ENCODE results near the gene RAB42.
"Not testable (repeated sequence)": the region's sequence is repeated elsewhere in the genome, so short reads cannot be mapped to it uniquely, and the experiment has no call there.

Gene RAB42

DNA sequence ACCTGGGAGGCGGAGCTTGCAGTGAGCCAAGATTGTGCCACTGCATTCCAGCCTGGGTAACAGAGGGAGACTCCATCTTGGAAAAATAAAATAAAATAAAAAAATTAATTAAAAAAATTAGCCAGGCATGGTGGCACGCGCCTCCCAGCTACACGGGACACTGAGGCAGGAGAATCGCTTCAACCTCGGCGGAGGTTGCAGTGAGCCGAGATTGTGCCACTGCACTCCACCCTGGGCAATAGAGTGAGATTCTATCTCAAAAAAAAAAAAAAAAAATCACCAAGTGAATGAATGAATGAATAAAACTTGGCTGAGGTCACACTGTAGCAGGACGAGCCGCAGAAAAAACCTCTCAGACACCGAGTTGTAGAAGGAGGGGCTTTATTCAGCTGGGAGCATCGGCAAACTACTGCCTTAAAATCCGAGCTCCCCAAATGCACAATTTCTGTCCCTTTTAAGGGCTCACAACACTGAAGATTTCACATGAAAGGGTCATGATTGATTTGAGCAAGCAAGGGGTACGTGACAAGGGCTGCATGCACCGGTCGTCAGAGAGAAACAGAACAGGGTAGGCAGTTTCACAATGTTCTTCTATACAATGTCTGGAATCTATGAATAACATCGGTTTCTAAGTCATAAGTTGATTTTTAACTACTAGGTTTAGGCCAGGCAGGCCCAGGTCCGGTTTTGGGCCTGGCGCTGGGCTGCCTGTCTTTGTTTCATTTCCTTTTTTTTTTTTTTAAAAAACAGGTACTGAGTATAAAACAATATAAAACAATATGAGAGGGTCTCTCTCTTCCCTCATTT, 5.3 kb upstream of the RAB42 start:
- not testable (repeated sequence) for DNase-seq

DNA sequence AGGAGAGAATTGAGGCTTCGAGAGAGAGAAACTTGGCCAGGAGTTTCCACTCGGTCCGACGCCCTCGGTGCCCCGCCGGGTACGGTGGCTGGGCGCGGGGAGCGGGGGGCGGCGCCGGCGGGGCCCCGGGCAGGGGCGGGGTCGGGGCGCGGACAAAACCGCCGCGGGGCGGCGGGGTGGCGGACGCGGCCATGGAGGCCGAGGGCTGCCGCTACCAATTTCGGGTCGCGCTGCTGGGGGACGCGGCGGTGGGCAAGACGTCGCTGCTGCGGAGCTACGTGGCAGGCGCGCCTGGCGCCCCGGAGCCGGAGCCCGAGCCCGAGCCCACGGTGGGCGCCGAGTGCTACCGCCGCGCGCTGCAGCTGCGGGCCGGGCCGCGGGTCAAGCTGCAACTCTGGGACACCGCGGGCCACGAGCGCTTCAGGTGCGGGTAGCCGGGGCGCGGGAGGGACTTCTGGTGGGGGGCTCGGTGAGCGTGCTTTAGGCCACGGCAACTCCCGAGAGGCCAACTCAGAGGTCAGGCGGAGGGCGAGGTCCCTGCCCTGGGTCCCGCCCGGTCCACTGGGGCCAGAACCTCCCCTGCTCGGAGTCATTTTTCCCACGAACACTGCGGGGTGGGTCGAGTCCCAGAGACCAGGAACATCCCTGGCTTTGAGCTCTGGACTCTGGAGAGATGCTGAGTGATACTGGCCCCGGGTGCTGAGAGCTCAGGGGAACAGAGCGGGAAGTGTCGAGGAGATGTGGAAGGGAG, 431 bp downstream of the RAB42 start:
- DNase-seq, result no peak

DNA sequence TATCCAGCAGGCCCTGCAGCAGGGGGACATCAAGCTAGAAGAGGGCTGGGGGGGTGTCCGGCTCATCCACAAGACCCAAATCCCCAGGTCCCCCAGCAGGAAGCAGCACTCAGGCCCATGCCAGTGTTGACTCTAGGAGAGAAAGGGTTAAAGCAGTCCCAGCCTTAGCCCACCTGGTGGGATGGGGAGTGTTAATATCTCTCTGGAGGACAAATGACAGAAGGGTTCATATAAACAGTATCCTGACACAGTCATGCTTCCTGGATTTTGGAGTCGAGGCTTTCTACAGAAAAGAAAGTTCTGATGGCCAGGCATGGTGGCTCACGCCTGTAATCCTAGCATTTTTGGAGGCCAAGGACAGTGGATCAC, 1.9 kb downstream of the RAB42 start:
- not testable (repeated sequence) for DNase-seq

DNA sequence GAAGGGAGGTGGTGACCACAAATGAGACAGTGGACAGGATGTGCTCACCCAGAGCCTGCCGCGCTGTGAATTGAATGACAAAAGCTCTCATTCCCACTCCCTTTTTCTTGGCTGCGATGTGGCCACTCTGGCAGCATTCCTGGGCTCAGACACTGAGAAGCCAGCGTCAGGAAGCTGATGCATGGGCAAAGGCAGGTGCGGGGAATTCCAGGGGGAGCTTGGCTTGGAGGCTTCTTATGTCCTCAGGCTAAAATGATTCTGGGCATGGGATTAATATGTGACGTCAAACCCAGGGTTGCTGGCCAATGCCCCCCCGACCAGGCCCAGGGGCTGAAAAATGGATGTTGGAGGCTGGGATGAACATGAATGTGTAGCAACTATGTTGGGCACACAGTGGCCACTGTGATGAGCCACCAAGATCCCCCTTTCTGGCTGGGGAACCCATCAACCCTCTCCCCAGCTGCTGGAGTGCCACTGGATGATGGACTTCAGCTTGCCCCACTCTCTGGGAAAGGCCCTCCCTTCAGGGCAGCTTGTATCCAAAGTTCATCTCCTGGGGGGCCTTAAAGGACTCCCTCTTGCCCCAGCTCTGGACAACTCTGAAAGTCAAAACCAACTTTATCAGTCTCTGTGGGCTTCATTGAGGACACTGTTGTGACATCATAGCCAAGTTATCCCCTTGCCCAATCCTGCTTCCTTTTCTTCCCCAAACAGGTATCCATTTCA, 2.8 kb downstream of the RAB42 start:
- DNase-seq, result not testable (repeated sequence)

DNA sequence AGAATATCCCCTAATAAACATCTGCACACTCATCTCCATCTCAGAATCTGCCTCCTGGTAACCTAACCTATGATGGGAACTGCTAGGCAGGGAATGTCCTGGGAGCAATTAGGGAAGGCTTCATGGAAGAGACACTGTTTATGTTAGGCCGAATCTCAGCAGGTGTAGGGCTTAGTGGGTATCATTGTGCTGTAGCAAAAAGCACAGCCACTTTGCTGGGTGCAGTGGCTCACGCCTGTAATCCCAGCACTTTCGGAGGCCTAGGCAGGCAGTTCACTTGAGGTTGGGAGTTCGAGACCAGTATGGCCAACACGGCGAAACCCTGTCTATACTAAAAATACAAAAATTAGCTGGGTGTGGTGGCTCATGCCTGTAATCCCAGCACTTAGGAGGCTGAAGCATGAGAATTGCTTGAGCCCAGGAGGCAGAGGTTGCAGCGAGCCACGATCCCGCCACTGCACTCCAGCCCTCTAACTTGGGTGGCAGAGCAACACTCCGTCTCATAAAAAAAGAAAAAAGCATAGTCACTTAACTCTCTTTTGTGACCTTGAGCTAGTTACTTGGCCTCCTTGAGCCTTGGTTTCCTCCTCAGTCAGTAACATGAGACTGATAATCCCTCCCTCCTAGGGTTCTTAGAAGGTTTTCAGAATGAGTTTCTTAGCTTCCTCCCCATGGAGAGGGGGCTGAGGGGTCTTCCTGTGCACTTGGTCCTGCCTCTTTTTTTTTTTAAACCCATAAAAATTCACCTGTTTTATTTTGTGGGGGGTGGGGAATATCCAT, 3.5 kb downstream of the RAB42 start:
- no peak for DNase-seq

DNA sequence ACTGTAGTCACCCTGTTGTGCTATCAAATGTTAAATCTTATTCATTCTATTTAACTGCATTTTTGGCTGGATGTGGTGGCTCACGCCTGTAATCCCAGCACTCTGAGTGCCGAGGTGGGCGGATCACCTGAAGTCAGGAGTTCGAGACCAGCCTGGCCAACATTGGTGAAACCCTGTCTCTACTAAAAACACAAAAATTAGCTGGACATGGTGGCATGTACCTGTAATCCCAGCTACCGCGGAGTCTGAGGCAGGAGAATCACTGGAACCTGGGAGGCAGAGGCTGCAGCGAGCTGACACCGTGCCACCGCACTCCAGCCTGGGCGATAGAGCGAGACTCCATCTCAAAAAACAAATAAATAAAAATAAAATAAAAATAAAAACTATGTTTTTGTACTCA, 4.2 kb downstream of the RAB42 start:
- not testable (repeated sequence) for DNase-seq

DNA sequence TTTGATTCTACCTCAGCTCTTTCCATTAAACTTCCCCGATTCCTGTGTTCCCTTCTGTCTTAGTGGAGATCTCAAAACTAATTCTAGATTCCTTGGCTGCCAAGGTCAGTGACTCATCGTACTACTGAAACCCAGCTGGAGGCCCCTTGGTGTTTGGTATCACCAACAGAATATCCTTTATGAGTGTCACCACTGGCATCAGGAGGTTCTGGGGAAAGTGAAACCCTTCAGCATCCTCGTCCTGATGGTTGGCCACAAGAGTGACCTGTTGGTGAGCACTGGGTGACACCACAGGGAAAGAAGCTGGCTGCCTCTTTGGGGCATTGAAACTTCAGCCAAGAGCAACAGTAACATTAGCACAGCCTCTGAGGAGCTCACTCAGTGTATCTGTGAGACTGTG, 9.6 kb downstream of the RAB42 start:
- DNase-seq, result no peak

DNA sequence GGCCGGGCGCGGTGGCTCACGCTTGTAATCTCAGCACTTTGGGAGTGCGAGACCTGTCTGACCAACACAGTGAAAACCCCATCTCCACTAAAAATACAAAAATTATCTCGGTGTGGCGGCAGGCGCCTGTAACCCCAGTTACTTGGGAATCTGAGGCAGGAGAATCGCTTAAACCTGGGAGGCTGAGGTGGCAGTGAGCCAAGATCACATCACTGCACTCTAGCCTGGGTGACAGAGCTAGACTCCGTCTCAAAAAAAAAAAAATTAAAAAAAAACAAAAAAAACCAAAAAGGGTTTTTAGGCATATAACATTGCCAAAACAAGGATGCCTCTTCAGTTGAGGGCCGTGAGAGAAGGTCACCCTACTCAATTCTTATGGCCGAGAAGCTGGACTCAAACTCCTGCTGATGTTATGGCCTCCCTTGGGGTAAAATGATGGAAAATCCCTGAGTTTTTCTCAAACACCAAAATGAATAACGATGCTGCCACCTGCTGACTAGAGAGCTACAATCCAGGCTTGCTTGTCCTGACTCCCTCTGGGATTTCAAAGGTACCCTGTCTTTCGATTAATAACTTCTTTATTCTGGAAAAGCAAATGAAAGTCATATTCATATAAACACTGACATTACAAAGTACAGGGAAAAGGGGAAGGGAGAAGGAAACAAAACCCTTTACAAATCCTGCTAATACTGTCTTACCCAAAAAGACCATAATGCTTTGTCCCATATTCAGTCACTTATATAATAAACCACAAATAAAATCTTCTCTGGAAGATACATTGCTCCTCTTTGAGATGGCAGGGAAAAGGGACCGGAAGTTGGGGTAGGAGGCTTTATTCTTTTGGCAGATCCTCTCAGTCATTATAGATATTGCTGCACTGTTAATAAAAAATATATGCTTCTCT, 10.7 kb downstream of the RAB42 start:
- DNase-seq, result no peak

DNA sequence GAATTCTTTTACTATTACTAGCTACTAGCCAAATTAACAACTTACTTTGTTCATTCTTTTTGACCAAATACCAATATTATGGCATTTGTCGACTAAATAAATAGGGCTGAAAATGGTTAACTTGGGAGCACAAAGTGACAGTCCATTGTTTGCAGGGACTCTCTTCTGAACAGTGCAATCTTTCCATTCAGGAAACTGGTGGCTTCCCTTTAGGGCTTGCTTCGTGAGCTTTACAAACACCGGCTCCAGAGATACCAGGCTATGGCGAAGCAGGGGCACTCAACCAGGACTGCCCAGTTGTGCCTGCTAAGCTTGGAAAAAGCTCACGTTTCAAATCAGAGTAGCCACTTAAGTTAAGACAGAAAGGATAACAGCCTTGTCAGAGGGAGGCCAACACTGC, 12.3 kb downstream of the RAB42 start:
- no peak for DNase-seq

DNA sequence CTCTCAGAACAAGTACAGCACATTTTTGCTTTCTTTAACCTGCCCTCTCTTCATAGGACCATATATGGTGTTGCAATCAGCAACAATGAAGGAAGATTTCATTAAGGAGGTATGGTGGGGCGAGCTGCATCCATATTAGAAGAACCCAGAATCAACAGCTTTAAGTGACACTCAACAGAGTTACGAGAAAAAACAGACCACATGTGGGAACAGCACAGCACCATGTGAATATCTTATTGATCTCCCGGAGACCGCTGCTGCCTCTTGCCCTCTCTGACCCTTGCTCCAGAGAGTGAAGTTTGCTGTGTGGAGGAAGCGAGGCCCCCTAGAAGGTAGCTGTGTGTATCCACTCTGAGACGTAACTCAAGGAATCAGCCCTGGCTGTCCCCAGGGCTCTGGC, 12.9 kb downstream of the RAB42 start:
- DNase-seq, result no peak

DNA sequence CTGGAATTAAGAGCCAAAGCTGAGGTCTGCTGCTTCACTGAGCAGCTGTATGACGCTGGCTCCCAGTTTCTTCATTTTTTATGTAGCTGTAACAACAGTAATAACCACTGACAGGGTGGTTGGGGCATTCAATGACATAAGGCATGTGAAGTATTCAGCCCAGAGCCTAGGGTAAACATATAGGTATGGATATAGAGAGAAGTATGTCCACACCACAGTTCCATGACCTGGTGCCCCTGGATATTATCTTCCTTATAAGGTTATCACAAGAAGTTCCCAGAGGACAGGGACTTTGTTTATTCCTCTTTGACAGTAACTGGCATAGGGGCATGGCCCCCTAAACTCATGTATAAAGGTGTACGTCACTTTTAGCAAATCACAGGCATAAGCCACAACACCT, 14.7 kb downstream of the RAB42 start:
- DNase-seq, result no peak

DNA sequence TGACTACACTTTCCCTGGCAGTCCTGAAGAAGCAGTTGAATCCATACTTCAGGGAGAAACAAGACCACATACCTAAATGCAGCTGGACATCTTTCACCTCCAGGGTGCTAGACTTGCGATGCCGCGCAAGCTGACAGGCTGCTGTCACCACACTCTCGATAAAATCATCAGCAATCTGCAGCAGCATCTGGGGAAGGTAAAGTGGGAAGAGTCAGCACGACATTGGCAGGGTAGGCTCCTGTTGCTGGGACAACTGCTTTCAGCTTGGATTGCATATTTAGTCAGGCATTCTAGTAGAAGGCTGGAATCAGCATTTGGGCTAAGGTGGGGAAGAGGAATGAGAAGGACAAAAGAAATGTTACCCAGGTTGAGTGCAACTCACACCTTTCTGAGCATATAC, 21.1 kb downstream of the RAB42 start:
- no peak for DNase-seq

DNA sequence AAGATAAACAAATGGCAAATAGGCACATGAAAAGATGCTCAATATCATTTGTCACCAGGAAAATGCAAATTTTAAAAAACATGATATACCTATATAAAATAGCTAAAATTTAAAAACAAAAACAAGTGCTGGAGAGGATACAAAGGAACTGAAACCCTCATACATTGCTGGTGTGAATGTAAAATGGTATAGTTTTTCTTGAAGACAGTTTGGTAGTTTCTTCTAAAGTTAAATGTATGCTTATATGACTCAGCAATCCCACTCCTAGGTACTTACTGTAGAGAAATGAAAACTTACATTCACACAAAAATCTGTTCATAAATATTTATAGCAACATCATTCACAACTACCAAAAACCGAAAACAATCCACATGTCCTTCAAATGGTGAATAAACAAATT, 39.6 kb downstream of the RAB42 start:
- no peak for DNase-seq

DNA sequence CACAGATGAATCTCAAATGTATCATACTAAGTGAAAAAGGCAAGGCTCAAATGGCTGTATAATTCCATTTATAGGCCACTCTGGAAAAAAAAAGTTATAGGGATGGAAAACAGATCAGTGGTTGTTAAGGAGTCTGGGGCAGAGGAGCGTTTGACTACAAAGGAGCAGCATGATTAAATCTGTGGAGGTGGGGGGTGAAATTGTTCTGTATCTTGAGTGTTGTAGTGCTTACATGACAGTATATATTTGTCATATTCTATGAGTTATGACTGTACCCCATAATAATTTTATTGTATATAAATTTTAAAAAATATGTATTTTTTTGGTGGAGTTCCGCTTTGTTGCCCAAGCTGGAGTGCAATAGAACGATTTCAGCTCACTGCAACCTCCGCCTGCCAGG, 40.5 kb downstream of the RAB42 start:
- no peak for DNase-seq

DNA sequence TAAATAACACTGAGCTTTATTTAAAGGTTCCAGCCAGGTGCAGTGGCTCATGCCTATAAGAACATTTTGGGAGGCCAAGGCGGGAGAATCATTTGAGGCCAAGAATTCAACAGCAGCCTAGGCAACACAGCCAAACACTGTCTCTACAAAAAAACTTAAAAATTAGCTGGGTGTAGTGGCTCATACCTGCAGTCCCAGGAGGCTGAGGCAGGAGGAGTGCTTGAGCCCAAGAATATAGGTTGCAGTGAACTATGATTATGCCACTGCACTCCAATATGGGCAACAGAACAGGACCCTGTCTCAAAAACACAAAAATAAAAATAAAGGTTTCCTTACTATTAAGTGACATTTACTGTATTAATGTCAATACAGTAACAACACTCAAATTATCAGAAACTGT, 48.7 kb downstream of the RAB42 start:
- DNase-seq, result no peak

DNA sequence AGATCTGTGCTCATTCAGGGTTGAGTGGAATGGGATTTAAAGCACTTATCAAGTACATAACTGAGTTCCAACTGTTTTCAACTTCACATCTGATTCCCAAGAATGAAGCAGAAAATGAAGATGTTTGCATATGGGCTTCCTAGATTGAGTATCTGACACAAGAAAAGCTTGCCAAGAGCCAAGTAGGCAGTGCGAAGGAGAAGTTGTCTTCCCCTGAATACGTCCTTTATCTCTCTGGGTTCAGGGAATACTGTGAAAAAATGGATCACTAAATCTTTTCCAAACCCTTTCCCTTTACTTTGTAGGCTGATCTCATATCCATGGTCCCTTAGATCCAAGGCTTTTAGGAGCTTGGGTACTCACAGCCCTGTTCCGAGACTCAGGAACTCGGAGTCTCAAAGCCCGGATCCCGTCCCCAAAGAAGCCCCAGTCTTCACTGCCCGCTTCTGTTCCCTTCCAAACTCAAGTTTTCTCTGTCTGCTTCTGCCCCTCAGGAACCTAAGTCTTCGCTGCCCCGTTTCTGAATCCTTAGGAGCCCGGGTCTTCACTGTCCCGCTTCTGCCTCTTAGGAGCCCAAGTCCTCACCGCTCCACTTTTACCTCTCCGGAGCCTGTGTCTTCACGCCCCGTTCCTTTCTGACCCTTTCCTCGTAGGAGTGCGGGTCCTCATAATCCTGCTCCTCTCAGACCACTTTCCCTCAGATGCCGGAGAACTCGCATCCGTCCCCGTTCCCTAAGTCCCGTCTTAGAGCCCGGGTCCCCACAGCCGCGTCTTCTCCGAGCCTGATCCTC, 50.2 kb downstream of the RAB42 start:
- no peak for DNase-seq

DNA sequence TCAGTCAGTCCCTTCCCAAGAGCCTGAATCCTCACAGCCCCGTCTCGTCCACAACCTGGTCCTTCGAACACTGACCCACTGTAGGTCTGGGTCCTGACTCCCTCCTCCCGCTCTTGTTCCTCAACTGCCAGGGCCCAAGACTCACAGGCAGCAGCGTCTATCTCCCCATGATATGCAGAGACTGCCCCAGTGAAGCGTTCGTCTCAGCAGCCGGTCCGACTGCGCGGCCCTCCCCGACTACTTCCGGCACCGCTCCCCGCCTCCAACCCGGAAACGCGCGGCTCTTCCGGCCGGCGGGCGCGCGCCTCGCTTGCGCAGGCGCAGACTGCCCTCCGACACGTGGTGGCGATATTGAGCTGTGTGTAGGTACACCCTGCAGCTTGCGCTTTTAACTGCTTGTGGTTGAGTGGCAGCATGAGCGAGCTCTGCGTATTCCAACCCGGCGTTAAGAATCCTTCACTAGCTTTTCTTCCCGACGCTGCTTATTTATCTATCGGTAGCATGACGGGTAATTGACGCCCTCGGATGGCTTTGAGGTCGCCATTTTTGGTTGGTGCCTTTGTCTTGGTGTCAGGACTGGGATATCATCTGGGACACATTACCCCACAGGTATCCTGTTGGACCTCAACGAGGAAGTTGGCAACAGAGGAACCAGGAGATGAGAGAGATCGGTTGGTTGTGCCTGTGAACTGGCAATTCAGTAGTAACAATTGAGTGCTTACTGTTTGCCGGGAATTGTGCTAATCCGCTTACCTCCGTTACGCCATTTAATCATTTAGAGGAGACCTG, 51.0 kb downstream of the RAB42 start, which contains the start of gene TAF12:
Gene TAF12, minus strand, starts transcription at position 221 of the 789 bp plus-strand sequence. CDS start 20,986 bp downstream, outside the sequence.
- peak; percentile 90 for DNase-seq

DNA sequence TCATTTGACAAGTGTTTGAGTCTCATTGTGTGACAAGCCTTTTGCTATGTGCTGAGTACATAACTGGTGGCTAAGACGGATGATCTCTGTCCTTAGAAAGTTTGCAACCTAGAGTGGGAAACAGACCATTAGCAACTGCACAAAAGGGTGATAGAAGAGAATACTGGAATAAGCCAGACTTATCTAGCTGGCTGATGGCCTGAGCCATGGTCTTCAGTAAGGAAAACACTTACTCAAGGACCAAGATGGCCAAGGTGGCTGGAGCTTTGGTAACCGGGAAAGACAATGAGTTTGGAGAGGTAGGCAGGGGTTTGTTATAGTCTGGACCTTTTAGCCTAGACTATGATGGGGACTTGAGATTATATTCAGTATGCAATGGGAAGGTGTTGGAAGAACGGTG, 52.4 kb downstream of the RAB42 start:
- no peak for DNase-seq
